Right atrium auricular region (tissue), 2 donors: ENCODE measurements around the gene KIF13A. TPM values are rescaled to one million over a fixed set of nuclear protein-coding genes. Genes with fewer than 3 reads are reported as not detected.
"Not testable (repeated sequence)": the region's sequence is repeated elsewhere in the genome, so short reads cannot be mapped to it uniquely, and the experiment has no call there.

ENCODE experiments used
- DNase-seq: peaks from one replicate; pipeline ENCODE4 v3.0.0-alpha.2; 2019; ENCODE audit warnings: low spot score
- H3K27ac ChIP-seq, 2 donors: fragments of 200-600 bp; sonication (generic); 1 replicate in 1 of 2; 2 replicates in 1 of 2; pipeline ENCODE4 v1.5.1; 2016 to 2019
- H3K27me3 ChIP-seq, 2 donors: fragments of 200-600 bp; sonication (generic); one replicate each; pipeline versions ENCODE4 v1.5.1 to v1.6.0; 2017 to 2019
- H3K36me3 ChIP-seq: fragments of 200-600 bp; sonication (generic); one replicate; pipeline ENCODE4 v1.5.1; 2016
- H3K4me1 ChIP-seq, 2 donors: fragments of 200-600 bp; sonication (generic); one replicate each; pipeline versions ENCODE4 v1.5.1 to v1.6.0; 2017 to 2019
- H3K4me3 ChIP-seq, 2 donors: fragments of 200-600 bp; sonication (generic); 1 replicate in 1 of 2; 2 replicates in 1 of 2; pipeline ENCODE4 v1.5.1; 2017 to 2019; ENCODE audit warnings: mild to moderate bottlenecking in 1 of 2, moderate library complexity in 1 of 2
- H3K9me3 ChIP-seq, 2 donors: fragments of 200-600 bp; sonication (generic); one replicate each; pipeline ENCODE4 v1.5.1; 2019
- CTCF ChIP-seq, 2 donors: fragments of 200-600 bp; sonication (generic); IDR thresholded peaks; one replicate each; pipeline ENCODE4 v1.5.1; 2019; ENCODE audit warnings: antibody characterized with exemption in 2 of 2
- total RNA-seq, 2 donors: library from RNA; depleted of rRNA; stranded (reverse); fragments of >200 nt; gene quantifications; one replicate each; pipeline ENCODE4 v1.1.0, GENCODE V29; 2016

The KIF13A gene
- total RNA-seq, 2 donors from 2014 or later: 56.6 to 68.3 TPM

GRCh38 chr6:17863901-17864754 is 123.3 kb downstream of the KIF13A start:
- Histone ChIP-seq H3K36me3 (no peaks in the 10 kb centered on the region), H3K27me3 (no peaks in the 10 kb centered on the region), H3K9me3 (no peaks in the 10 kb centered on the region), H3K27ac (peak overlapping the region; percentile 65 to 77), H3K4me3 (no peak overlapping the region), H3K4me1 (peaks cover 0 to 63% of the 10 kb centered on the region in 2 donors)
- no peak for DNase-seq
- no peak for TF ChIP-seq CTCF (IDR thresholded peaks at IDR 0.05)

GRCh38 chr6:17861361-17861760 is 126.1 kb downstream of the KIF13A start:
- Histone ChIP-seq H3K36me3 (no peaks in the 10 kb centered on the region), H3K27ac (no peak overlapping the region), H3K4me3 (no peak overlapping the region), H3K4me1 (peaks cover 0 to 47% of the 10 kb centered on the region in 2 donors), H3K27me3 (no peaks in the 10 kb centered on the region), H3K9me3 (no peaks in the 10 kb centered on the region)
- TF ChIP-seq CTCF (IDR thresholded peaks at IDR 0.05): no peak
- DNase-seq: no peak

DNA sequence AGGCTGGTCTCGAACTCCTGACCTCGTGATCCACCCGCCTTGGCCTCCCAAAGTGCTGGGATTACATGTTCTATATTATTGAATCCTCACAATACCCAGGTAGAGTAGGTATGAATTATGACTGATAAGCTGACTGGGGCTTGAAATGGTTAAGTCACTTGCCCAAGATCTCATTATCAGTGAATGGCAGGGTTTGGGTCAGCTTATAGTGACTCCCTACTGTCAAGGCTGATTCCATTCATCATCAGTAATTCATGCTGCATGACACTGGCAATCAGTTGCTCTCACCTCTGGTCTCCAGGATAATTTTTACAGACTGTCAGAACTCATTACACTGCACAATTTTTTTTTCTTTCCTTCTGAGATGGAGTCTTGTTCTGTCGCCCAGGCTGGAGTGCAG is 127.6 kb downstream of the KIF13A start:
- Histone ChIP-seq H3K4me3 (no peak overlapping the region), H3K36me3 (peaks cover 6% of the 10 kb centered on the region), H3K4me1 (peaks cover 0 to 35% of the 10 kb centered on the region in 2 donors), H3K27ac (no peak overlapping the region), H3K9me3 (no peaks in the 10 kb centered on the region), H3K27me3 (no peaks in the 10 kb centered on the region)
- TF ChIP-seq CTCF (IDR thresholded peaks at IDR 0.05): no peak
- no peak for DNase-seq

GRCh38 chr6:17858584-17858983 is 128.9 kb downstream of the KIF13A start:
- H3K27ac ChIP-seq: no peak overlapping the region
- H3K27me3 ChIP-seq: no peaks in the 10 kb centered on the region
- H3K9me3 ChIP-seq: no peaks in the 10 kb centered on the region
- H3K4me3 ChIP-seq: no peak overlapping the region
- H3K36me3 ChIP-seq: peaks cover 6% of the 10 kb centered on the region
- no peak for DNase-seq
- peaks cover 0 to 22% of the 10 kb centered on the region in 2 donors for H3K4me1 ChIP-seq
- no peak for TF ChIP-seq CTCF (IDR thresholded peaks at IDR 0.05)

- H3K27me3 ChIP-seq, H3K9me3 ChIP-seq, H3K27ac ChIP-seq, DNase-seq, H3K4me3 ChIP-seq, H3K4me1 ChIP-seq, H3K36me3 ChIP-seq: not testable (repeated sequence)
These were observed 130.2 kb downstream of the KIF13A start for GRCh38 chr6:17857188-17857587.

GRCh38 chr6:17856306-17856705 is 131.1 kb downstream of the KIF13A start:
- no peaks in the 10 kb centered on the region for H3K9me3 ChIP-seq
- H3K27me3 ChIP-seq: no peaks in the 10 kb centered on the region
- no peak overlapping the region for H3K4me3 ChIP-seq
- no peak overlapping the region for H3K27ac ChIP-seq
- H3K36me3 ChIP-seq: peaks cover 6% of the 10 kb centered on the region
- TF ChIP-seq CTCF (IDR thresholded peaks at IDR 0.05): no peak
- peaks cover 0 to 15% of the 10 kb centered on the region in 2 donors for H3K4me1 ChIP-seq
- DNase-seq: no peak
